Endothelial cell of umbilical vein (primary cell): Measurements from ENCODE around the gene KCNN1. TPM values are rescaled to one million over a fixed set of nuclear protein-coding genes. Genes with fewer than 3 reads are reported as not detected.

Experiments
- BruUV-seq: library from RNA; stranded (reverse); fragments of 400-500 nt; replicated peaks from 2 replicates; lab custom pipeline; 2021; lab: Mats Ljungman, UMichigan
- CTCF ChIA-PET: fragments of 300-600, 350-600 bp; sonication (Branson Sonifier 250); formaldehyde crosslinking; loops from one replicate; lab custom pipeline; 2021; ENCODE audit warnings: antibody characterized with exemption, inconsistent platforms; lab: Charles Lee
- POLR2A ChIA-PET: fragments of 300-600, 350-600 bp; sonication (Branson Sonifier 250); formaldehyde crosslinking; loops from one replicate; lab custom pipeline; 2021; ENCODE audit warnings: antibody characterized with exemption, inconsistent platforms; lab: Charles Lee
- DNase-seq: peaks from one replicate; pipeline ENCODE4 v3.0.0-alpha.2; 2011; ENCODE audit warnings: low read depth, low spot score
- FAIRE-seq: peaks from 2 replicates; lab custom pipeline; 2011; peaks lifted over from hg19 to GRCh38; lab: Jason Lieb, UNC
- H2AFZ ChIP-seq: 2 replicates; pipeline ENCODE4 v1.6.0; 2012; ENCODE audit warnings: low read depth, low read length, control low read depth, inconsistent platforms
- H3K27ac ChIP-seq: 2 replicates; pipeline ENCODE4 v1.5.1; 2011; ENCODE audit warnings: low read depth, mild to moderate bottlenecking, control low read depth, low read length, moderate library complexity; ENCODE audit not compliant: insufficient read depth
- H3K27me3 ChIP-seq, 2 experiments: 2 replicates each; pipeline versions ENCODE4 v1.6.0 to v1.6.1; 2011; ENCODE audit warnings: low read length in 2 of 2, mixed read lengths in 1 of 2; ENCODE audit not compliant: control insufficient read depth in 2 of 2, insufficient read depth in 2 of 2
- H3K36me3 ChIP-seq, 2 experiments: 2 replicates in 1 of 2; 3 replicates in 1 of 2; pipeline ENCODE4 v1.5.1; 2011; ENCODE audit warnings: low read length in 2 of 2, mild to moderate bottlenecking in 1 of 2, moderate library complexity in 1 of 2; ENCODE audit not compliant: control insufficient read depth in 2 of 2, insufficient read depth in 2 of 2; ENCODE audit errors: extremely low read depth in 1 of 2
- H3K4me1 ChIP-seq: 3 replicates; pipeline ENCODE4 v1.5.1; 2011; ENCODE audit warnings: mild to moderate bottlenecking, low read length; ENCODE audit not compliant: control insufficient read depth, insufficient read depth; ENCODE audit errors: extremely low read depth
- H3K4me2 ChIP-seq: 2 replicates; pipeline ENCODE4 v1.6.1; 2011; ENCODE audit warnings: low read length, control low read depth, mixed read lengths; ENCODE audit not compliant: insufficient read depth
- H3K4me3 ChIP-seq, 3 experiments: fragments of 200-600 bp in 1 of 3; sonication (generic), shearing (Covaris generic) in 1 of 3; replicated peaks in 1 of 3; 2 replicates each; pipeline ENCODE4 v1.5.1; 2011 to 2016; ENCODE audit warnings: control low read depth in 3 of 3, low read length in 3 of 3, mild to moderate bottlenecking in 2 of 3, inconsistent platforms in 1 of 3, low read depth in 1 of 3, moderate library complexity in 1 of 3; ENCODE audit not compliant: insufficient read depth in 1 of 3
- H3K79me2 ChIP-seq: 2 replicates; pipeline ENCODE4 v1.6.0; 2012; ENCODE audit warnings: low read length, inconsistent platforms; ENCODE audit not compliant: control insufficient read depth, insufficient read depth
- H3K9ac ChIP-seq: replicated peaks from 2 replicates; pipeline ENCODE3; 2011; ENCODE audit warnings: low read length, control low read depth; ENCODE audit not compliant: insufficient read depth; ENCODE audit errors: extremely low read depth
- H3K9me1 ChIP-seq: replicated peaks from 3 replicates; pipeline ENCODE4 v1.6.0; 2011; ENCODE audit warnings: mild to moderate bottlenecking, low read length; ENCODE audit not compliant: control insufficient read depth, insufficient read depth; ENCODE audit errors: extremely low read depth
- H3K9me3 ChIP-seq: replicated peaks from 2 replicates; pipeline ENCODE4 v1.5.1; 2012; ENCODE audit warnings: low read length, inconsistent platforms; ENCODE audit not compliant: control insufficient read depth, insufficient read depth
- H4K20me1 ChIP-seq: replicated peaks from 2 replicates; pipeline ENCODE3; 2011; ENCODE audit warnings: mild to moderate bottlenecking, low read length; ENCODE audit not compliant: control insufficient read depth, insufficient read depth; ENCODE audit errors: extremely low read depth
- CTCF ChIP-seq, 2 donors: IDR thresholded peaks; 1 replicate in 1 of 2; 2 replicates in 1 of 2; pipeline ENCODE4 v1.5.1; 2011; ENCODE audit warnings: low read length in 2 of 2, mild to moderate bottlenecking in 2 of 2, moderate library complexity in 2 of 2, control low read depth in 1 of 2, inconsistent platforms in 1 of 2, low read depth in 1 of 2; ENCODE audit not compliant: insufficient read depth in 1 of 2; ENCODE audit errors: extremely low read depth in 1 of 2
- EZH2 ChIP-seq: IDR thresholded peaks from 2 replicates; pipeline ENCODE4 v1.6.1; 2012; ENCODE audit warnings: borderline replicate concordance, low read depth, mild to moderate bottlenecking, moderate library complexity, low read length, inconsistent platforms; ENCODE audit not compliant: severe bottlenecking
- FOS ChIP-seq: IDR thresholded peaks from 2 replicates; pipeline ENCODE4 v1.6.1; 2011; ENCODE audit warnings: mild to moderate bottlenecking, low read length, moderate library complexity, borderline replicate concordance; ENCODE audit not compliant: insufficient read depth
- GATA2 ChIP-seq: IDR thresholded peaks from 2 replicates; pipeline ENCODE4 v1.7.0; 2011; ENCODE audit warnings: low read depth, mild to moderate bottlenecking, moderate library complexity, mixed read lengths, low read length; ENCODE audit not compliant: insufficient read length, insufficient read depth
- JUN ChIP-seq: IDR thresholded peaks from 2 replicates; pipeline ENCODE4 v1.6.1; 2011; ENCODE audit warnings: borderline replicate concordance, low read depth; ENCODE audit not compliant: insufficient read length, insufficient read depth
- MYC ChIP-seq: IDR thresholded peaks from one replicate; pipeline ENCODE4 v1.6.1; 2011; ENCODE audit warnings: mild to moderate bottlenecking, low read depth, low read length
- POLR2A ChIP-seq: IDR thresholded peaks from 2 replicates; pipeline ENCODE4 v1.6.1; 2012; ENCODE audit warnings: low read depth, mild to moderate bottlenecking, control low read depth, low read length
- POLR2AphosphoS5 ChIP-seq: IDR thresholded peaks from 2 replicates; pipeline ENCODE4 v1.6.1; 2012; ENCODE audit warnings: low read depth, mild to moderate bottlenecking, control low read depth, low read length, moderate library complexity; ENCODE audit not compliant: insufficient read depth
- dilution Hi-C: fragments of 300-500 bp; cut with MboI; formaldehyde crosslinking; loops from one replicate; pipeline ENCODE4 v1.15.0; 2019; ENCODE audit warnings: low sequenced_read_pairs; ENCODE audit not compliant: extremely low pct_ligation_motif_present
- intact Hi-C: fragments of 100-400 bp; cut with micrococcal nuclease; formaldehyde crosslinking; loops from one replicate; pipeline ENCODE4 v1.10.0; 2022
- polyA plus RNA-seq, 4 experiments: library from polyadenylated mRNA; depleted of rRNA in 3 of 4; stranded (reverse) in 3 of 4; unstranded in 1 of 4; fragments of >200 nt; gene quantifications; 2 replicates each; pipeline versions ENCODE4 v1.2.1 to v1.2.3, GENCODE V29; 2011 to 2012; ENCODE audit warnings: missing spikeins in 1 of 4
- total RNA-seq: library from RNA; stranded (reverse); gene quantifications from 2 replicates; pipeline ENCODE4 v1.2.3, GENCODE V29; 2021
- TF ChIP-seq, protein P1 (sequence below): IDR thresholded peaks from 2 replicates; pipeline ENCODE4 v1.6.1; 2011; ENCODE audit not compliant: insufficient read depth, insufficient read length

KCNN1 gene
- total and polyA plus RNA-seq, 2 donors (not counting 3 experiments of a cell fraction or from before 2014, with no cell fraction given): 0.18 to 0.80 TPM

GRCh38 chr19:17948931-17949930 is 17.7 kb upstream of the KCNN1 start:
- no peak overlapping the region for H3K4me2 ChIP-seq
- intact Hi-C loops: no loop called here

GRCh38 chr19:17949956-17950309 is 17.0 kb upstream of the KCNN1 start:
- no peaks in the 10 kb centered on the region for H3K79me2 ChIP-seq
- no peak overlapping the region for H3K27ac ChIP-seq
- BruUV-seq: no TSS peak
- peaks cover 48 to 51% of the 10 kb centered on the region in 2 experiments for H3K27me3 ChIP-seq
- CTCF ChIA-PET: interaction anchor here (1.2 to 1.3 kb wide), 3 partner anchors 12 to 48 kb away, joined by 5 read pairs; no protein-coding TSS in a partner anchor
- dilution Hi-C loops (no loop called here), intact Hi-C loops (no loop called here)
- DNase-seq: no peak
- no peaks in the 10 kb centered on the region for H4K20me1 ChIP-seq
- no peaks in the 10 kb centered on the region for H3K36me3 ChIP-seq
- no peak overlapping the region for H3K4me3 ChIP-seq
- no peak overlapping the region for H3K9ac ChIP-seq
- H3K9me3 ChIP-seq: no peaks in the 10 kb centered on the region
- POLR2A ChIA-PET: no interaction called here
- H3K4me1 ChIP-seq: peaks cover 8% of the 10 kb centered on the region
- no peaks in the 10 kb centered on the region for H3K9me1 ChIP-seq
- H2AFZ ChIP-seq: no peak overlapping the region
- no peak overlapping the region for H3K4me2 ChIP-seq
- no peak for TF ChIP-seq POLR2AphosphoS5
- no peak for TF ChIP-seq FOS
- no peak for TF ChIP-seq CTCF (IDR thresholded peaks at IDR 0.05; ENCODE audit: extremely low read depth in 1 of 2, insufficient read depth in 1 of 2, low read depth in 1 of 2, low read length in 2 of 2)
- TF ChIP-seq EZH2: no peak
- TF ChIP-seq JUN: no peak
- TF ChIP-seq POLR2A: no peak
- TF ChIP-seq, protein P1, sequence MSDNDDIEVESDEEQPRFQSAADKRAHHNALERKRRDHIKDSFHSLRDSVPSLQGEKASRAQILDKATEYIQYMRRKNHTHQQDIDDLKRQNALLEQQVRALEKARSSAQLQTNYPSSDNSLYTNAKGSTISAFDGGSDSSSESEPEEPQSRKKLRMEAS: no peak
- TF ChIP-seq MYC: no peak
- TF ChIP-seq GATA2: no peak
- no peak for FAIRE-seq

More at GRCh38 chr19:17948931-17949930, 17.7 kb upstream of the KCNN1 start:
- H3K4me1 ChIP-seq: peaks cover 8% of the 10 kb centered on the region
- DNase-seq (no peak), FAIRE-seq (no peak)
- dilution Hi-C loops: no loop called here
- no peaks in the 10 kb centered on the region for H3K36me3 ChIP-seq
- POLR2A ChIA-PET: interaction anchor here (0.9 kb wide), 1 partner anchor 16 kb away, joined by 3 read pairs; the partner anchor contains the start of gene CCDC124
- H3K9ac ChIP-seq: no peak overlapping the region
- peak; percentile 83 for TF ChIP-seq EZH2
- TF ChIP-seq, protein P1: no peak
- CTCF ChIA-PET: interaction anchor here (0.7 to 2.8 kb wide), 10 partner anchors 11 to 90 kb away, joined by 3 to 25 read pairs (median 5); partner anchors contain the start of genes CCDC124 and RPL18A
- no TSS peak for BruUV-seq
- H3K79me2 ChIP-seq: no peaks in the 10 kb centered on the region
- H2AFZ ChIP-seq: no peak overlapping the region
- H3K27ac ChIP-seq: no peak overlapping the region
- H3K27me3 ChIP-seq: peaks cover 48 to 51% of the 10 kb centered on the region in 2 experiments
- no peaks in the 10 kb centered on the region for H3K9me3 ChIP-seq
- H3K9me1 ChIP-seq: no peaks in the 10 kb centered on the region
- H4K20me1 ChIP-seq: no peaks in the 10 kb centered on the region
- H3K4me3 ChIP-seq: no peak overlapping the region
